ENCODE results near the gene WSB1. TPM values are rescaled to one million over a fixed set of nuclear protein-coding genes. Genes with fewer than 3 reads are reported as not detected.

Gene WSB1
- total RNA-seq, 1 experiment from 2014 or later: 93.1 TPM

- no peak for DNase-seq (ENCODE audit: unreplicated experiment)
- no peak overlapping the region for H3K4me3 Mint-ChIP-seq (ENCODE audit: unreplicated experiment)
- no peak for TF ChIP-seq CTCF (IDR thresholded peaks at IDR 0.05; ENCODE audit: unreplicated experiment)
- BruUV-seq (replicated peaks): no TSS peak
- no peaks in the 10 kb centered on the region for H3K27me3 Mint-ChIP-seq (ENCODE audit: insufficient read depth, unreplicated experiment)
- CTCF ChIA-PET: interaction anchor here (0.6 to 2.2 kb wide), 5 partner anchors 33 to 303 kb away, joined by 3 to 8 read pairs (median 5); no protein-coding TSS in a partner anchor
- H3K36me3 Mint-ChIP-seq (ENCODE audit: insufficient read depth, unreplicated experiment): peaks cover 26% of the 10 kb centered on the region
- intact Hi-C loops (cut with micrococcal nuclease): no loop called here
- POLR2A ChIA-PET: no interaction called here
- no peaks in the 10 kb centered on the region for H3K9me3 Mint-ChIP-seq (ENCODE audit: unreplicated experiment)
- H3K27ac Mint-ChIP-seq (ENCODE audit: low read depth, unreplicated experiment): no peak overlapping the region
- H3K4me1 Mint-ChIP-seq (ENCODE audit: insufficient read depth, unreplicated experiment): peaks cover 26% of the 10 kb centered on the region
Measured at GRCh38 chr17:27299384-27300049, 5.6 kb downstream of the WSB1 start.

GRCh38 chr17:27303734-27304133, 9.8 kb downstream of the WSB1 start:
- CTCF ChIA-PET: interaction anchor here (0.7 to 1.9 kb wide), 4 partner anchors 29 to 67 kb away, joined by 3 to 7 read pairs (median 4); no protein-coding TSS in a partner anchor
- intact Hi-C loops (cut with micrococcal nuclease): no loop called here
- TF ChIP-seq CTCF (IDR thresholded peaks at IDR 0.05; ENCODE audit: unreplicated experiment): no peak
- BruUV-seq (replicated peaks): no TSS peak
- Mint-ChIP-seq H3K27me3 (ENCODE audit: insufficient read depth, unreplicated experiment) (no peaks in the 10 kb centered on the region), H3K9me3 (ENCODE audit: unreplicated experiment) (no peaks in the 10 kb centered on the region), H3K4me1 (ENCODE audit: insufficient read depth, unreplicated experiment) (peaks cover 22% of the 10 kb centered on the region), H3K4me3 (ENCODE audit: unreplicated experiment) (no peak overlapping the region), H3K27ac (ENCODE audit: low read depth, unreplicated experiment) (no peak overlapping the region), H3K36me3 (ENCODE audit: insufficient read depth, unreplicated experiment) (peaks cover 63% of the 10 kb centered on the region)
- POLR2A ChIA-PET: interaction anchor here (0.6 to 5.1 kb wide), 4 partner anchors 9 to 58 kb away, joined by 3 to 39 read pairs (median 8); partner anchors contain the start of gene WSB1
- no peak for DNase-seq (ENCODE audit: unreplicated experiment)

GRCh38 chr17:27306276-27306835, 12.4 kb downstream of the WSB1 start:
- Mint-ChIP-seq H3K27me3 (ENCODE audit: insufficient read depth, unreplicated experiment) (no peaks in the 10 kb centered on the region), H3K9me3 (ENCODE audit: unreplicated experiment) (no peaks in the 10 kb centered on the region), H3K4me1 (ENCODE audit: insufficient read depth, unreplicated experiment) (peaks cover 14% of the 10 kb centered on the region), H3K27ac (ENCODE audit: low read depth, unreplicated experiment) (no peak overlapping the region), H3K4me3 (ENCODE audit: unreplicated experiment) (no peak overlapping the region), H3K36me3 (ENCODE audit: insufficient read depth, unreplicated experiment) (peaks cover 89% of the 10 kb centered on the region)
- ChIA-PET CTCF (interaction anchor here (0.6 to 3.0 kb wide), 7 partner anchors 12 to 294 kb away, joined by 3 to 12 read pairs (median 3); partner anchors contain the start of gene WSB1), POLR2A (interaction anchor here (1.3 to 5.1 kb wide), 3 partner anchors 9 to 12 kb away, joined by 4 to 39 read pairs (median 7); partner anchors contain the start of gene WSB1)
- intact Hi-C loops (cut with micrococcal nuclease): no loop called here
- BruUV-seq (replicated peaks): no TSS peak
- no peak for TF ChIP-seq CTCF (IDR thresholded peaks at IDR 0.05; ENCODE audit: unreplicated experiment)
- no peak for DNase-seq (ENCODE audit: unreplicated experiment)

- ChIA-PET CTCF (interaction anchor here (1.0 to 1.1 kb wide), 3 partner anchors 17 to 344 kb away, joined by 3 to 7 read pairs (median 3); partner anchors contain the start of gene WSB1), POLR2A (interaction anchor here (0.5 to 1.3 kb wide), 3 partner anchors 13 to 16 kb away, joined by 3 to 8 read pairs (median 3); partner anchors contain the start of gene WSB1)
- H3K27me3 Mint-ChIP-seq (ENCODE audit: insufficient read depth, unreplicated experiment): no peaks in the 10 kb centered on the region
- no TSS peak for BruUV-seq (replicated peaks)
- H3K9me3 Mint-ChIP-seq (ENCODE audit: unreplicated experiment): no peaks in the 10 kb centered on the region
- no peak overlapping the region for H3K27ac Mint-ChIP-seq (ENCODE audit: low read depth, unreplicated experiment)
- H3K36me3 Mint-ChIP-seq (ENCODE audit: insufficient read depth, unreplicated experiment): peaks cover 98% of the 10 kb centered on the region
- TF ChIP-seq CTCF (IDR thresholded peaks at IDR 0.05; ENCODE audit: unreplicated experiment): no peak
- DNase-seq (ENCODE audit: unreplicated experiment): no peak
- intact Hi-C loops (cut with micrococcal nuclease): no loop called here
- no peak overlapping the region for H3K4me3 Mint-ChIP-seq (ENCODE audit: unreplicated experiment)
- H3K4me1 Mint-ChIP-seq (ENCODE audit: insufficient read depth, unreplicated experiment): peaks cover 15% of the 10 kb centered on the region
Measured at GRCh38 chr17:27310565-27311110, 16.7 kb downstream of the WSB1 start.
